Adipose tissue (tissue), 3 donors: ENCODE data around the gene MGST2. TPM values are rescaled to one million over a fixed set of nuclear protein-coding genes. Genes with fewer than 3 reads are reported as not detected.
"Not testable (repeated sequence)": the region's sequence is repeated elsewhere in the genome, so short reads cannot be mapped to it uniquely, and the experiment has no call there.

Experiments used
- H3K27ac ChIP-seq: one replicate; pipeline ENCODE4 v1.5.1; 2013; ENCODE audit warnings: low read depth, low read length
- WGBS, 3 donors: extraction: QIAGEN DNeasy Blood & Tissue Kit; methylation state at CpG; one replicate each; pipeline ENCODE4 v1.1.7; 2013; 5-methylcytosine and 5-hydroxymethylcytosine counted together
- polyA plus RNA-seq, 3 donors: library from polyadenylated mRNA; stranded (reverse); fragments of 200-250 nt; gene quantifications; one replicate each; pipeline ENCODE4 v1.2.3, GENCODE V29; 2013
- donor health status: healthy with polysubstance abuse.
- donor health status: Bipolar disorder and iron deficiency.
- donor health status: healthy.

The MGST2 gene
- 10 to 100 TPM; 46.3 to 66.1 (median 61.1) TPM for polyA plus RNA-seq

DNA sequence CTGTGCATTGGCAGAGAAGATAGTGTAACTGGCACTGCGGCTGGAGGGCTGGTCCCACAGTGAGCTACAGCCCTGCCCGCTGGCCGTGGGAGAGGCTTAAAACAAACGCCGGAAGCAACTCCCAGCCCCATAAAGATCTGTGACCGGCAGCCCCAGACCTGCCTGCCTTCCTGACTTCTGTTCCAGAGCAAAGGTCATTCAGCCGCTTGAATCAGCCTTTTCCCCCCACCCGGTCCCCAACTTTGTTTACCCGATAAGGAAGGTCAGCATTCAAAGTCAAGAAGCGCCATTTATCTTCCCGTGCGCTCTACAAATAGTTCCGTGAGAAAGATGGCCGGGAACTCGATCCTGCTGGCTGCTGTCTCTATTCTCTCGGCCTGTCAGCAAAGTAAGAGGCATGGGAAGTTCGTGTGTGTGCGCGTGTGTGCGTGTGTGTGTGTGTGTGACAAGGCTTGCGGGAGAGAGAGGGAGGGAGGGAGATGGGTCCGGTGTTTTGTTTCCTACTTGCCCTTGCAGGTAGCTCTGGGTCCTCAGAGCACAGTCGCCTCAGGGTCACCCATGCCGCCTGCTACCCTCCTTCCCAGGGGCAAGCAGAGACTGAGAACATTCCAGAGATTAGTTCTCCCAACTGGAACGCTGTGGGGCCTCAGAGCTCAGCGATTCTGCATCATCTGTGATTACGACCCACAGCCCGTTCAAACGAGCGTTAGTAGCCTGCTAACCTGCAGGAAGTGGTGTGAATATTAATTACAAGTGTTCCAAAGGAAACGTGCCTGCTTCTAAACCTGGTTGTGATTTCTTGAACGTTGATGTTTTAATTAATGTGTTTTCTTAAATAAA, at the start of gene MGST2:
Gene MGST2, plus strand, starts transcription at position 130 of the 840 bp plus-strand sequence. Its CDS starts 201 bp downstream, at position 331.
- peak within 1 kb of the TSS; percentile 31 for H3K27ac ChIP-seq
- WGBS, 3 donors = 0 to 1% (median 1%) methylated on average over 32 of the region's 32 CpGs

DNA sequence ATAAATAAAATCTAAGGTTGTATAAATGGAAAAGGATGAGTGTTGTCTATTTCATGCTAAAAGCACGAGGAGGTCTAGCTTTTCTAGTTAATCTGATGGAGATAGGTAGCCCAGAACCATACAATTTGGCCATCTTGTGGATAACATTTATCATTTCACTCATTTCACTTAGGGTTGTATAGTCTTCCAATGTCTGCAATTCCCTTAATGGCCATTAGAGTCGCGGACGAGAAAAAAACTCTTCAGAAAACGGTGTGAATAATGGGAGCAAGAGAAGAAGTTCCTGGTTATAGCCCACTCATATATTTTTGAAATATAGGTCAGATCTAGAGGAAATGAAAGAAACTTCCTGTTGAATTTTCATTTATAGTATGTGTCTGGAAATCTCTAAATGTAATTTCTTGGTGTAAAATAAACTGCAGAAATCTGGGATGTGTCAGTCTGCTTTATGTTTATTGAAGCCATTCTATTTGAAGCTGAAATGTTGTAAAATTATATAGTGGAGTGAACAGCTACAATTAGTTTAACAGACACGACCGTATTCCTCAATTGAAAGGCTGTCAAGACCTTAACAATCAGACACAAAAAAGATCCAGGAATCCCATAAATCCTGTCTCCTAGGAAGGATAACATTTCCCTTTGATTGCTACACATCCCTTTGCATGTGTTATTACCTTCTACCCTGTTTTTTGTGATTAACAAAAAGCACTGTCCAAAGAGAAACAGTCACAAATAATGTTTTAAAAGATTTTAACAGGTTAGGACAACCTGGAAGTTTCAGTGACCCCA, 47.7 kb upstream of the MGST2 start:
- WGBS, 3 donors = 42 to 71% (median 56%) methylated on average over 7 of the region's 7 CpGs

DNA sequence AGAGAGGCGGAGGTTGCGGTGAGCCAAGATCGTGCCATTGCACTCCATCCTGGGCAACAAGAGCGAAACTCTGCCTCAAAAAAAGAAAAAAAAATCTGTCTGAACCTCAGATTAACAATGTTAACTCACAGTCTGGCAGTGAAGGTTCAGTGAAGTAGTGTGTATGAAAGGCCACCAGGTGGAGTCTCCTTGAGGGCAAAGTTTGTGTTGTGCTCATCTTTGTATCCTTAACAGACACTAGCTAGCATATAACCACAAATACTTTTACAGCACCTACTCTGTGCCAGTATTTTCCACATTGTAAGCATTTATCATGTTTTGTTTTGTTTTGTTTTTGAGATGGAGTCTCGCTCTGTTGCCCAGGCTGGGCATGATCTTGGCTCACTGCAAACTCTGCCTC, 46.0 kb upstream of the MGST2 start:
- WGBS, 3 donors = 89 to 96% (median 93%) methylated on average over 5 of the region's 5 CpGs

More for the DNA sequence above, 47.7 kb upstream of the MGST2 start:
- no peak overlapping the region for H3K27ac ChIP-seq

DNA sequence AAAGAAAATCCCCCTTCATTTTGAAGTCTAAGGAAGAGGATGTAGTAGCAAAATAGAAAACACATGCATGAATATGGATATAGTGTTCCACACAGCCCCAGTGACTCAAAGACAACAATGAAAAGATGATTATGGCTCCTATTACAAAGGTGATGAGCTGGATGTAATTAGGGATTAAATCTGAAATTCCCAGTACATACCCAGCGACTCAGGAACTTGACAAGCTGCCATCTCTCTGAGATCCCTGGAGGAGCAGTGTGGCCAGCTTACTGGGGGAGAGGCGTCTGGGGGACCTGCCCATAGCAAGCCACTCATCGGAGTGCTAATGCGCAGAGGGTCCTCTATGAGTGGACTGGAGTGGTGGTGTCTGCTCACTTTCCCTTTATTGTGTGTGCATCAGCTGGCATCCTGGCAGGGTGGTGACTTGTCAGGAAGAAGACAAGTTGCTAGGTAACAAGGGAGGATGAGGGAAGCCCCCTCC, 42.7 kb upstream of the MGST2 start:
- WGBS, 3 donors = 51 to 74% (median 56%) methylated on average over 3 to 4 of the region's 4 CpGs
- H3K27ac ChIP-seq = no peak overlapping the region

More for the DNA sequence above, 46.0 kb upstream of the MGST2 start:
- no peak overlapping the region for H3K27ac ChIP-seq

DNA sequence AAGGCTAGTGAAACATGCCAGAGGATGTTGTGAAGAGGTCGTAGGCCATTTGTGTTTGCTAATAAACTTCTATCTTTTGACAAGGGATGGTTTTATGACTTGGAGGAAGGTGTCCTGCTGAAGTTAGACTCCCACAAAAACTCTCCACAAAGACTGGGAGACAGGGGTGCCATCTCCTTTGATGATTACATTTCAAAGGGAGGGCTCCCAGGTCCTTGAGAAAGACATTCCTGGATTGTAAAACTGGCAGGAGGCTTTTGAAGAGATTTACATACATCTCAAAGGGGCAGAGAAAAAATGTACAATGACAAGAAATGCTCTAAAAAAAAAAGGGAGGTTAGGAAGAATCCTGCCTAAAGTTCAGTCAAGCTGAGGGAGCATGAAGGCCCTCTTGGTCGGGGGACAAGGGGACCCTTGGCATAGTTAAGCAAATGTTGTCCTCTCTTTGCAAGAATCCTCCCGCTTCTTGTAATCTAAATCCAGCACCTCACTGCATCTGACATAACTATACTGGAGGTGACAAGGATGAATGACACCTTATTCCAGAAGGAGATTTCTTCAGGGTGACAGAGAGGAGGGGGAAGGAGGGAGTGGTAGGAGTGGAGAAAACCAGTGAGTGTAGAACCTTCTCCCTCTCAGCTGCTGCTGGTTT, 41.1 kb upstream of the MGST2 start:
- 72 to 77% (median 76%) methylated on average over 3 of the region's 3 CpGs for WGBS, 3 donors
- no peak overlapping the region for H3K27ac ChIP-seq

DNA sequence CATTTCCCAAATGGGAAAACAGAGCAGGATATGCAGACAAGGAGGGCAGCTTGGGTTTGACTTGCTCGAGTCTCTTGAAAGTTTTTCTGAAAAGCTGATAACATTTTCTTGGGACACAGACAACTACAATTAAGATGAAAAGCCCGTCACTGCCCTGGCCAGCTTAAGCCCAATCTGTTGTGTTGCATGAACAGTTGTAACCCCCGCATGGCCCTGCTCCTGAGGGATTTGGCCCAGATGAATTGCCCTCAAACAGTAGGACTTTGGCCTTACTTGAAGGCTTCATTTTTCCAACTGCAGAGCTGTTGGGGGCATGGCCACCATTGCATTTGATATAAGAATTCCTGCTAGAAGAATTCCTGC, 40.5 kb upstream of the MGST2 start:
- WGBS, 3 donors = 82 to 91% (median 85%) methylated on average over 3 of the region's 3 CpGs

DNA sequence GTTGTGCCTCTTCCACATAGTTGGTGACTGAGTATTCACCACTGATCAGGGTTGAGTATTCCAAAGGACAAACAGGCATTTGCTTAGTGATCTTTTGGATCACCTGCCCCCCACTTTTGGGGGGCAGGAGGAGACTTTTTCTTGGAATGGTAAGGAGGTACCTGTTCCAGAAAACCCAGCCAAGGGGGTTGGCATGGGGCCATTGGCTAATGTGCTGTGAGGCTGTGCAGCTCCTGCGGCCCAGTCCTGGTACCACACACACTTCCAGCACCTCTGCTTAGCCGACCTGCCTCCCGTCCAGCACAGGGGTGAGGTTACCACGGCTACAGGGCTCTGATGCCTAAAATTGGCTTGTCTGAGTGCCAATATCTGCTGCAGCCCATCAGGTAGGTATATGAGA, 40.1 kb upstream of the MGST2 start:
- WGBS, 3 donors = 74 to 87% (median 85%) methylated on average over 4 of the region's 4 CpGs
- H3K27ac ChIP-seq = no peak overlapping the region

More for the DNA sequence above, 40.5 kb upstream of the MGST2 start:
- H3K27ac ChIP-seq = no peak overlapping the region

DNA sequence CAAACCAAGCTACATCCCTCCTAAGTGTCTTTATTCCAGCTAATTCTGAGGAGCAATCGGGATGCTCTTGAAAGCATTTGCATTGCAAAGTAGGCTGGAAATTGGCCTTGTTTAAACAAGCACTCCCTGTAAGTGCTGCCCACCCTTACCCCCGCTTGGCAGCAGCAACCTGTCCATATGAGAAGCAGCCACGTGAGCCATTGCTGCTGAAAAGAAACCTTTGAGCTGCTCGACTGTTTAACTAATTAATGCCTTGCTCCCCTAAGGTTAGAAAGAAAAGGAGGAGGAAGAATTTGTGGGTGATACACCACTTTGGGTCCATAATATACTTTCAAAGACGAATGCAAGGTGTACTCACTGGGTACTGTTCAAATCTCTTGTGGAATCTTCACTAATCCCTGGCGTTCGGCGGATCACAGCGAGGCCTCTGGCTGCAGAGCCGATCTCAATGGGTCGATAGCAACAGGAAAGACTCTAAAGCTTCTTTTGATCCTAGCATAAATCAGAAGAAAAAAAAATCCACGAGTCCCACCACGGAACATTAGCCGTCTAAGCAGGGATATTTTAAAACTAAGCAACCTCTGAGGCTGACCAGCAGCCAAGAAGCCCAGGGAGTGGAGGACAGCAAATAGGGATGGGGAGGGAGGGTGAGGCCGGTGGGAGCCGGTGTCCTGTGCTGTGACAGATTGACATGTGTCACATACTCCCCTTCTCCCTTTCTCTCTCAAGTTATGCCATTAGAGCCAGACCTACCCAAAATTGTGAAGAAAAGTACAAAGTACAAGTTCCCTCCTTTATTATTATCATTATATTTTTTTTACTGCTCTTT, 37.2 kb upstream of the MGST2 start:
- H3K27ac ChIP-seq = no peak overlapping the region
- 38 to 82% (median 75%) methylated on average over 16 of the region's 16 CpGs for WGBS, 3 donors

DNA sequence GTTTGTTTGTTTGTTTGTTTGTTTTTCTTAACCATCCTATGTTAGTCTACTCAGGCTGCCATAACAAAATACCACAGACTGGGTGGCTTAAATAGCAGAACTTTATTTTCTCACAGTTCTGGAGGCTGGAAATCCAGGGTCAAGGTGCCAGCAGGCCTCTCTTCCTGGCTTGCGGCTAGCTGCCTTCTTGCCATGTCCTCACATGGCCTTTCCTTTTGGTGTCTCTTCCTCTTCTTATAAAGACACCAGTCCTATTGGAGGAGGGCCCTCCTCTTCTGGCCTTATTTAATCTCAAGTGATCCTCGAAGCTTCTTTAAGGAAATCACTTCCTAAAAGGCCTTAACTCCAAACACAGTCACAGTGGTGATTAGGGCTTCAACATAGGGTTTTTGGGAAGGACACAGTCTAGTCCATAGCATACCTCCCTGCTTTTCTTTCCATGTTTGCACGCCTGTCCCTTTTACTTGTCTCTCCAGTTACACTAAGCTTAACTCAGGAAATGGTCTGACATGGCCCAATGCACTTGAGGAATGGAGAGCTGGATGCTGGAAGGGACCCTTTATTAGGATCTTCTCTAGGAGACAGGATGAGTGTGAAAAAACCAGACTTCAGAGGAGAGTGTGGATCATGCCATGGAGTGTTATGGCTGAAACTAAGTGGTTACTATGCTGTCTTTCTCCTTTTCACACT, 36.0 kb upstream of the MGST2 start:
- 64 to 90% (median 66%) methylated on average over 3 of the region's 3 CpGs for WGBS, 3 donors
- no peak overlapping the region for H3K27ac ChIP-seq

DNA sequence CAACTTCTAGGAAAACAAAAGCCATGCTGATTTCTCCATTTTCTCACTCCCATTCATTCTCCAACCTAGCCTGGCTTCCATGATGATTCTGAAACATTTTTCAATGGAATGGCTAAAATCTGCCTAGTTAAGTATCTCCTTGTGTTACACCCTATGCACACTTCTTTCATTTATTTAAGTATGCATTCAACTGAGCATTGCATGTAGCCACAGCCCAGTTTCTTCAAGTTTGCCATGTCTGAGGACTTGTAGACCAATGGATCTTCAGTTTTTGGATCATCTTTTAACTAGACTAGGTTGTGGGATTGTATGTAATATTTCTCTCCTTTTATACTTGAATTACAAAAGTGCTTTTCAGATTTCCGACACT, 35.5 kb upstream of the MGST2 start:
- no peak overlapping the region for H3K27ac ChIP-seq
- 90 to 100% (median 98%) methylated on average over 1 of the region's 1 CpG for WGBS, 3 donors

DNA sequence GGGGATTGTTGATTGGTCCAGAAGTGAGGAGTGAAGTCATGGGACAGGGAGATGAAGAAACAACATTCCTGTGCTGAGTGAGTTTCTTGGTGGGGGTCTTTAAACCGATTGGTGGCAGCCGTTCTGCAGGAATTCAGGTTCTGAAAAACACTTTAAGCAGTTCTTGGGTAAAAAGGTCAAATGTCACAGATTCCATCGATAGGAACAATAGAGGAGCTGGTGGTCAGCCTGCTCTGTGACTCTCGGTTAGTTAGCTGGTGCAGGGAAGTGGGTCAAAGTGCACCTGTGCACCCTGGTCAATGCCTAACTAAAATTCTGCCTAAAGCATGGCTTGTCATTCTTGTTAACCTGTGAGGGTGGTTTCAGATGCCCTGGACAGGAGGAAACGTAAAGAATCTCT, 34.6 kb upstream of the MGST2 start:
- WGBS, 3 donors = 67 to 75% (median 73%) methylated on average over 5 of the region's 5 CpGs
- H3K27ac ChIP-seq = no peak overlapping the region

DNA sequence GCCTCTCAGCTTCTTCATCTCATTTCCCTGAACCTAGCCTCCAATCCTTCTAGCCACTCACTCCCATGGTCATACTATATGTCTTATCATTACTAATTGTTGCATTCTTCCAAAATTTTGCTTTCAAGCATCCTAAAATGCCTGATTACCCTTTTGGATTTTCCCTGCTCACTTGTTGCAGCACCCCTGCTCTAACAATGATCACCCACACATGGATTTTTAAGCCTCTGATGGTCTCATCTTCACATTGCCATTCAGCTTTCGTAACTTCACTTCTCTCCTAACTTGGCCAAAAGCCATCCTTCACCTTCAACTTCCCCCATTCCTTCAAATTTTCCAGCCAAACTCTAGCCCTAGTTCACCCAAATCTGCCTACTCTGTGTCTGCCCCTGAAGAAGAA, 33.8 kb upstream of the MGST2 start:
- WGBS, 3 donors = 79 to 96% (median 80%) methylated on average over 1 of the region's 1 CpG
- no peak overlapping the region for H3K27ac ChIP-seq

DNA sequence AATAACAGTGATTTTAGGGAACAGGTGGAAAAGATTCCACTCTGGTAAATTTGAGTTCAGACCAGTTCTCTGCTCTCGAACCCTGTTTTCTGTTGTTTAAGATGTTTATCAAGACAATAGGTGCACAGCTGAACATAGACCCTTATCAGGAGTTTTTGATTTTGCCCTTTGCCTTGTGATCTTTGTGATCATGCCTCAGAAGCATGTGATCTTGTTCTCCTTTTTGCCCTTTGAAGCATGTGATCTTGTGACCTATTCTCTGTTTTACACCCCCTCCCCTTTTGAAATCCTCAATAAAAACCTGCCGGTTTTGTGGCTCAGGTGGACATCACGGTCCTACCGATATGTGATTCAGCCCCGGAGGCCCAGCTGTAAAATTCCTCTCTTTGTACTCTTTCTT, 32.9 kb upstream of the MGST2 start:
- WGBS, 3 donors = 87 to 90% (median 88%) methylated on average over 5 of the region's 5 CpGs
- H3K27ac ChIP-seq = not testable (repeated sequence)

DNA sequence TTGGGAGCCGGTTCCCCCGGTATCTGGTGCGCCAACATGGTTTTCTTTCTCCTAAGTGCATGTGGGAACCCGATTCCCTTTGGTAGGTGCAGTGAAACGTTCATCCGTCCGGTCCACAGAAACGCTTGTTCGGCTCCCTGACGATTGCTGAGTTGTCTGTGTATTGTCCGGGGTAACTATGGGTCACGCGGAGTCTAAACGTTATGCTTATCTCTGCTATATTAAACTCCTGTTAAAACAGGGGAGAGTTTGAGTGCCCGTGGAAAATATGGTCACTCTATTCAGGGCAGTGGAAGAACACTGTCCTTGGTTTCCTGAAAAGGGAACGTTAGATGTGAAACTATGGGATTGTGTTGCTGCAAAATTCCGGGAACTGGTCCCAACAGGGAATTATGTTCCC, 32.4 kb upstream of the MGST2 start:
- H3K27ac ChIP-seq = no peak overlapping the region
- 64 to 81% (median 72%) methylated on average over 17 of the region's 17 CpGs for WGBS, 3 donors

DNA sequence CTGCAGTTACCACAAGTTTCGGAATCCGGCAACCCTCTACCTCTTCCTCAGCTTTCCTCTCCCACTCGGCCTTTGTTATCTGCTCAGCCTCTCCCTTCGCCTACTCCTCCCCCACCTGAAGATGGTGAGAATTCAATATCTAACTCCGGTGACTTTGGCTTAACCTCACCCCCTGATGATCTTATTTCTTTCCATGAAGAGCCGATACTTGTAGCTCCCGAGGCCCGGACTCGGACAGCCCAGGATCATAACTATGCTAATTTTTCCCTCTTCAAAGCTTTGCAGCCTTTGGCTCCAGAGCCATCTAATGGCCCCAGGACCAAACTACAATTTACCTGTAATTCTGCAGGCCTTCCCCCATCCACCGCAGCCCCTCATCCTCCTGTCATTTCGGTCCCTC, 32.0 kb upstream of the MGST2 start:
- no peak overlapping the region for H3K27ac ChIP-seq
- WGBS, 3 donors = 22 to 54% (median 52%) methylated on average over 11 of the region's 11 CpGs

DNA sequence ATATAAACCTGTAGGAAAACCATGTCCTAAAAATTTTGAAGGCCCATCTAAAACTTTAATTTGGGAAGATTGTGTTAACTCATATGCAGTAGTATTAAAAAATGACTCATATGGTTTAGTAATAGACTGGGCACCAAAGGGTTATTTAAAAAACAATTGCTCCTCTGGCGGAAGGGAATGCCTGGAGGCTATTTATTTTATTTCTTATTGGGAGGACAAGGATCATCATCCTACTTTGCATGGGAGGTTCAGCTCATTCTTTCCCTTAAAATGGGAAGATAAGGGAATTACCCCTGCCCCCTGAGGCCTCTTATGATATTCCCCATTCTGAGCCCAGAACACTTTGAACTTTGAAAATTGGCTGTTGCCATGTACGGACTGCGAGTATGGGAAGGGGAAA, 29.7 kb upstream of the MGST2 start:
- H3K27ac ChIP-seq = no peak overlapping the region
- WGBS, 3 donors = 67 to 80% (median 68%) methylated on average over 3 of the region's 3 CpGs

DNA sequence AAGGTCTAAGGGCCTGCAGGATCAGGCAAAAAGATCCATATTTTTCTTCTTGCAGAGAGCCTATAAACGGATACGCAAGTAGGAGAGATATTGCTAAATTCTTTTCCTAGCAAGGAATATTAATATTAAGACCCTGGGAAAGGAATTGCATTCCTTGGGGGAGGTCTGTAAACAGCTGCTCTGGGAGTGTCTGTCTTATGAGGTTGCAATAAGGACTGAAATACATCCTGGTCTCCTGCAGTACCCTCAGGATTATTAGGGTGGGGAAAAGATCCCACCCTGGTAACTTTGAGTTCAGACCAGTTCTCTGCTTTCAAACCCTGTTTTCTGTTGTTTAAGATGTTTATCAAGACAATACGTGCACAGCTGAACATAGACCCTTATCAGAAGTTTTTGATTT, 27.3 kb upstream of the MGST2 start:
- H3K27ac ChIP-seq = not testable (repeated sequence)
- 53 to 98% (median 56%) methylated on average over 3 of the region's 3 CpGs for WGBS, 3 donors

DNA sequence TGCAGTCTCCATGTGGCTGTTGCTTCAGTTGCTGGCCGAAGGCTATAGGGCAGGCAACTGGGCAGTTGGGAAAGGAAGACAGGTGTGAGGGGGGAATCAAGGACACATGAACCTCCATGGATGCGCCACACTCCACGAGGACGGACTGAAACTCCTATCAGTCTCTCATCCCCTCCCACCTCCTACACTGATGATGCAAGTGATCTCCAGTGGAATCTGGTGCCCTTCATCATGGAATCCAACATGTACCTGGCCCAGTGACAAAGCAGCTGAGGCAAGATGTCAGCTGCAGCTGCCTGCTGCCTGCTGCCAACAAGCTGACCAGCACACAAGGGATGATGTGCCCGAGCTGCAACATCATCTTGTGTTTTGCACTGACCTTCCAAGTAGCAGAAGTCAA, 26.0 kb upstream of the MGST2 start:
- no peak overlapping the region for H3K27ac ChIP-seq
- 84 to 94% (median 94%) methylated on average over 5 of the region's 5 CpGs for WGBS, 3 donors
